ENCODE results near the gene NME7. TPM values are rescaled to one million over a fixed set of nuclear protein-coding genes. Genes with fewer than 3 reads are reported as not detected.

The NME7 gene
- polyA plus RNA-seq, 1 of the 3 experiments (the other 2 are of a cell fraction), result 13.7 TPM

- no peak for TF ChIP-seq REST (IDR thresholded peaks at IDR 0.05; ENCODE audit: low read depth, low read length)
These were observed 206.6 kb downstream of the NME7 start (continued) for GRCh38 chr1:169160845-169161495.

GRCh38 chr1:169156580-169156979 is 211.0 kb downstream of the NME7 start:
- ChIA-PET CTCF (no interaction called here), POLR2A (no interaction called here)
- Histone ChIP-seq H3K36me3 (replicated peaks in 1 of 2; ENCODE audit: control insufficient read depth in 1 of 2, insufficient read depth in 2 of 2, low read length in 1 of 2) (peaks cover 0 to 3% of the 10 kb centered on the region in 2 experiments), H3K4me2 (no peak overlapping the region), H3K79me2 (ENCODE audit: insufficient read depth) (no peaks in the 10 kb centered on the region), H3K4me1 (ENCODE audit: control insufficient read depth in 1 of 2, insufficient read depth in 2 of 2, low read depth in 1 of 2, low read length in 1 of 2) (peaks cover 0 to 10% of the 10 kb centered on the region in 2 experiments; a peak in 3 of 4 replicates), H3K27ac (ENCODE audit: low read depth in 2 of 2, low read length in 1 of 2) (no peak overlapping the region), H3K4me3 (ENCODE audit: low read depth in 2 of 2, low read length in 1 of 2) (no peak overlapping the region), H2AFZ (ENCODE audit: low read depth) (no peak overlapping the region), H3F3A (replicated peaks; ENCODE audit: insufficient read depth) (peaks cover 4% of the 10 kb centered on the region), H3K9me2 (no peaks in the 10 kb centered on the region), H3K9ac (no peak overlapping the region), H3K9me3 (no peaks in the 10 kb centered on the region), H4K20me1 (ENCODE audit: insufficient read depth) (no peaks in the 10 kb centered on the region), H3K27me3 (ENCODE audit: insufficient read depth) (no peaks in the 10 kb centered on the region)
- 87% methylated on average over 3 of the region's 3 CpGs for WGBS (ENCODE audit: low lambda C conversion rate)
- TF ChIP-seq GATA2 (CRISPR knock-in tag; IDR thresholded peaks at IDR 0.05) (no peak), GABPA (IDR thresholded peaks at IDR 0.05; ENCODE audit: low read depth) (no peak), CHD2 (IDR thresholded peaks at IDR 0.05; ENCODE audit: low read length, partially characterized antibody) (no peak), FOXM1 (IDR thresholded peaks at IDR 0.05; ENCODE audit: low read depth) (no peak)
- DNase-seq, result no peak

- Histone ChIP-seq H3K9me3 (no peaks in the 10 kb centered on the region), H3K9me2 (no peaks in the 10 kb centered on the region), H4K20me1 (ENCODE audit: insufficient read depth) (no peaks in the 10 kb centered on the region), H3F3A (replicated peaks; ENCODE audit: insufficient read depth) (no peaks in the 10 kb centered on the region), H3K4me1 (ENCODE audit: control insufficient read depth in 1 of 2, insufficient read depth in 2 of 2, low read depth in 1 of 2, low read length in 1 of 2) (peaks cover 0 to 6% of the 10 kb centered on the region in 2 experiments; a peak in 3 of 4 replicates), H3K4me2 (no peak overlapping the region), H3K36me3 (replicated peaks in 1 of 2; ENCODE audit: control insufficient read depth in 1 of 2, insufficient read depth in 2 of 2, low read length in 1 of 2) (peaks cover 0 to 3% of the 10 kb centered on the region in 2 experiments), H3K27me3 (ENCODE audit: insufficient read depth) (no peaks in the 10 kb centered on the region), H3K79me2 (ENCODE audit: insufficient read depth) (no peaks in the 10 kb centered on the region), H3K9ac (no peak overlapping the region), H3K4me3 (ENCODE audit: low read depth in 2 of 2, low read length in 1 of 2) (no peak overlapping the region), H2AFZ (ENCODE audit: low read depth) (no peak overlapping the region), H3K27ac (ENCODE audit: low read depth in 2 of 2, low read length in 1 of 2) (no peak overlapping the region; a peak in 1 of 4 replicates)
- TF ChIP-seq ELF1 (IDR thresholded peaks at IDR 0.05) (no peak), TEAD4 (IDR thresholded peaks at IDR 0.05; ENCODE audit: borderline replicate concordance, insufficient read depth) (no peak), JUND (IDR thresholded peaks at IDR 0.05) (no peak), NFIC (IDR thresholded peaks at IDR 0.05; ENCODE audit: borderline replicate concordance) (no peak), RFX5 (IDR thresholded peaks at IDR 0.05; ENCODE audit: low read length) (no peak), FOSL2 (IDR thresholded peaks at IDR 0.05; ENCODE audit: borderline replicate concordance, low read depth) (no peak), RCOR1 (IDR thresholded peaks at IDR 0.05; ENCODE audit: low read length) (no peak), RAD21 (IDR thresholded peaks at IDR 0.05; ENCODE audit: low read length) (no peak), TAF1 (IDR thresholded peaks at IDR 0.05; ENCODE audit: borderline replicate concordance, low read depth, low read length) (no peak), POLR2AphosphoS5 (IDR thresholded peaks at IDR 0.05; ENCODE audit: low read depth, low read length) (no peak), MXI1 (IDR thresholded peaks at IDR 0.05; ENCODE audit: low read depth, low read length) (no peak), SIN3A (IDR thresholded peaks at IDR 0.05; ENCODE audit: borderline replicate concordance, low read depth, low read length) (no peak), TCF12 (IDR thresholded peaks at IDR 0.05) (no peak)
- no peak for DNase-seq
- CTCF ChIA-PET, result no interaction called here
- 90% methylated on average over 1 of the region's 1 CpG for WGBS (ENCODE audit: low lambda C conversion rate)
- POLR2A ChIA-PET, result no interaction called here
These were observed 211.9 kb downstream of the NME7 start for GRCh38 chr1:169155675-169156074.

All from SK-N-SH (cell line).